DMS 273 treated with DMSO at 0.1 percent for 48 hours (cell line): ENCODE data around the gene REG3A.

ENCODE experiments used
- DNase-seq: peaks from one replicate; lab custom pipeline; 2025; lab: John Stamatoyannopoulos, UW

Gene REG3A

DNA sequence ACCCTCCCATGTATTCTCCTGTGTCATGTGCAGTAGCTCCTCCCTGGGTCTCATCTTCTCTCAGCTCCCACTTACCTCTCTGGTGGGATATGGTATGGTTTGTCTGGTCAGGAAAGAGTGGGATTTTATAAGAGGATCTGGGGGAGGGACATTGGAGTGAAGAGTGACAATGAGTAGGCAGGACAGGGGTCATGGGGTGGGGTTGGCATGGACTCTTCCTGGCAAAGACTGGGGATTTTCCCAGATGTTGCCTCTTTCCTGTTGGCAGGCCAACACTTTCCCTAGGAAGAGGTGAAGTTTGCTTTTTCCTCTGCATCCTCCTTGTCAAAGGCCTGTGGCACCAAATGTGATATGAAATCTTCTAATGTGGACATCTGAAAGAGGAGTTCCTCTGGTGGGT lies at the start of gene REG3A:
TSS of gene REG3A (minus strand) at position 101 of the 400 bp plus-strand sequence. CDS start 348 bp downstream, outside the sequence.
- no peak for DNase-seq

DNA sequence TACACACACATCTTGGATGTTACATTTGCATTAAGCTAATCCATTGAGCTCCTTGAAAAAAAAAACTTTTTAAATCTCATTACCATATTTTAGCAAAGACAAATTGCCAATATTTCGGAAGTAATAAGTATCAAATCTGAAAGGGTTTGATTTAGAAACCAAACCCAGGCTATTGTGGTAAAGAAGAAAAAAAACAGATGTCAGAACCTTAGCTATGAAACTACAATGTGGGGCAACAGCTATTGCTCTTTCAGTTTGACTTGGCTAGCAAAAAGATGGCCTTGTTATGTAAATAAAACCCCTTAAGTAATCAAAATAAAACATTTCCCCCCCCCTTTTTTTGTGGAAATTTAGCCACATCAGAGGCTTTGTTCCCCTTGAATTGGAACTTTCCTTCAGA lies 41.2 kb upstream of the REG3A start:
- DNase-seq, result no peak

DNA sequence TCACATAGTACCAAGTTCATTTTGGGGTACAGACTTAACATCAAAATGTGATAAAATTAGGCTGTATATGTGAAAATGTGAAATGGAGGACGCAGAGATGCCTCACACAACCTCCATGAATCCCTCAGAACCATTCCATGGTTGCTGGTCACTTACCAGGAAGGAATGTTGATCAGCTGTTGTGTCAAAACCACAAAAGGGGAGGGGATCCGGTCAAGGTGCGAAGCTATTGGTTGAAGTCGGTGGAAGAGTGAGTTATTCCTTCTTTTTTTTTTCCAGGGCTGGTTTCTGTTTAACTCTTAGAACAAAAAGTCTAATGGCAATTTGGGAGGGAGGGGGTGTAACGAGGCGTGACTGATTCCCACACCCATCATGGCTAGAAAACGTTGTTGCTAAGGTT lies 32.3 kb upstream of the REG3A start:
- DNase-seq, result no peak

DNA sequence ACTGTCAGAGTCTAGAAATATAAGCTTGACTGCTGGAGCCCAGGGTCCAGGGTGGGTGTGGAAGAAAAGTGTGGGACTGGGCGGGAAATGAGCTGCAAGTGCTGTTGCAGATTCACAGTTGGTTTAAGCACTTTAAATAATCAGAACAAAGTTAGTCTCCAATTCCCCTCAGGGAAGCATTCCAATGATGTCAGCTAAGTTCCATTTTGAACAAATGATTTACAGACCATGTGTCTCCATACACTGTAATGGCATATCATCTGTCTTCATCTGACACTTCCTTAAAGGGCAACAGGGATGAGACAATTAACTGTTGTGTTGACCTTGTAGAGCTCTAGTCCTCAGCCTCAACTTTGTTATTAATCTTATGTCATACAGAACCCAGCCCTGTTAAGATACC lies 31.5 kb upstream of the REG3A start:
- DNase-seq, result no peak

DNA sequence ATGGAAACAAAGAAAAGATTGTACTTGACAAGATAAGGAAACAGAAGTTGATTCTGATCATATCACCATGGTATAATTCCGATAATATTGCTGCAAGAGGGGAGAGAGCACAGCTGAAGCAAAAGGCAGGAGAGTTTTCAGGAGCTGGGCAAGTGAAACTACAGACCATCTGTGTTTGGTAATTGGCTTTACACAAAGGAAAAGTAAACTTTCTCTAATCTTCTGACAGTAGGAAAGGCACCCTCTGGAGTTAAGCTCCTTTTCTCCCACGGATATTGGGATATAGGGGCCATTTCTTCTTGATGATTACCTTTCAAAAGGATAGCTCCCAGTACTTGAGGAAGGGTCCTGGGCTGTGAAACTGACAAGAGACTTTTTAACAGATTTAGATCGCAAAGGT lies 29.9 kb upstream of the REG3A start:
- DNase-seq, result no peak

DNA sequence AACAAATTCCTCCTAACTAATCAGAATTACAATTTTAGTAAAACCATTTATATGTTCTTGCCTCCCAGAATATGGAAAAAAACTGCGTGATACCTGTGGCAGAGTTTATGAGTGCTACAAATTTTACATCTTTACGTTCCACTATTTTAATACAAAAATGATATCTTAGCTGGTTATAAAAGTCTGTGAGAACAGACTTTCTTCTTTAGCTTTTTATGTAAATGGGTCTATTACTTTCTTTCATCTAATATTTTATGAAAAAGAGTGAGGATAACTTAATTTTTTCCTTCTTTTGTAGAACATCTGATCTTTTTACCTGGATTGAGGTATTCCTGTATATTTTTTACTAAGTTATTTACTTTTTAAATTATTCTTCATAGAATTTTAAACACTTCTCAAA lies 22.1 kb upstream of the REG3A start:
- no peak for DNase-seq

DNA sequence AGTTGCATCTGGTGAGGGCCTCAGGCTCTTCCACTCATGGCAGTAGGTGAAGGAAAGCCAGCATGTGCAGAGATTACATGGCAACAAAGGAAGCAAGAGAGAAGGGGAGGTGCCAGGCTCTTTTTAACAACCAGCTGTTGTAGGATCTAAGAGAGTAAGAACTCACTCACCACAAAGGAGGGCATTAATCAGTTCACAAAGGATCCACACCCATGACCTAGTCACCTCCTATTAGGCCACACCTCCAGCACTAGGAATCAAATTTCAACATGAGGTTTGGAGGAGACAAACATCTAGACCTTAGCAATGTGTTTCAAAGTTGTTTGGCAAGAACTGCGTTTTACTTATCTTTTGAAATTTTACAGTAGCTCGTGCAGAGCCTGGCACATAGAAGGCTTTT lies 20.5 kb upstream of the REG3A start:
- no peak for DNase-seq

DNA sequence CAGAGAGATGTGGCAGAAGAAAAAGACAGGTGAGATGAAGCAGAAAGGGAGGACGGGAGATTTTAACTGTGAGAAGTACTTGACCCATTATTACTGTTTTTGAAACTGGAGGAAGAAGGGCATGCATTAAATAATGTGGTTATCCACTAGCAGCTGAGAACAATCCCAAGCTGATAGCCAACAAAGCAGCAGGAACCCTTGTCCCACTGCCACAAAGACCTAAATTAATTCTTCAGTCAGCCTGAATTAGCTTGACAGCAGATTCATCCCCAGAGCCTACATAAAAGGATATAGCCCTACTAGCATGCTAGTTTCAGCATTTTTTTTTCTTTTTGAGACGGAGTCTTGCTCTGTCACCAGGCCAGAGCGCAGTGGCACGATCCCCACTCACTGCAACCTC lies 19.5 kb upstream of the REG3A start:
- no peak for DNase-seq

DNA sequence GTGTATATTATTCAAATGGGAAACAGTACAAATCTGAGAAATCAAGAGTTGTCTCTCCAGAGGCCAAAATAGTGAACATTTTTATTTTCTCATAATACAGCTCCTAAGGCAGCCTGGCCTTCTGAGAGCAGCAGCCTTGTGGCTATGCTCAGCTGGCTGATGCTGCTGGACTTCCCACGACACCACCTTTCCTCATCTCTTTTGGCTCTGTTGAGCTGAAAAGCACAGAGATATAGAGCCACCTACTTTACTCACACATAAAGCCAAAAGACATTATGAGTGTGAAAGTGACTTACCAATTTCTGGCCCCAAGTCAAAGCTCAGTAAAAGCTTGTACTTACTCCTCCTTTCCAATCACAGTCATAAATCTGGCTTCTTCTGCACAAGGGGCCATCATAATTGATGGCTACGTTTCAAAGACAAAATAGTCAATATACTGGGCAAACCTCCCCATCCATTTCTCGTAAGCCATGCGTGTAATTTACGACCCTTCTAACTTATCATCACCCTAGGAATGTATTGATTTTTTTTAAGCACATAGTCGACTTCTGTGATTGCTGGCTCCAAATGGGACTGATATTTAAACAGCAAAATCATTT lies 18.6 kb upstream of the REG3A start:
- no peak for DNase-seq

DNA sequence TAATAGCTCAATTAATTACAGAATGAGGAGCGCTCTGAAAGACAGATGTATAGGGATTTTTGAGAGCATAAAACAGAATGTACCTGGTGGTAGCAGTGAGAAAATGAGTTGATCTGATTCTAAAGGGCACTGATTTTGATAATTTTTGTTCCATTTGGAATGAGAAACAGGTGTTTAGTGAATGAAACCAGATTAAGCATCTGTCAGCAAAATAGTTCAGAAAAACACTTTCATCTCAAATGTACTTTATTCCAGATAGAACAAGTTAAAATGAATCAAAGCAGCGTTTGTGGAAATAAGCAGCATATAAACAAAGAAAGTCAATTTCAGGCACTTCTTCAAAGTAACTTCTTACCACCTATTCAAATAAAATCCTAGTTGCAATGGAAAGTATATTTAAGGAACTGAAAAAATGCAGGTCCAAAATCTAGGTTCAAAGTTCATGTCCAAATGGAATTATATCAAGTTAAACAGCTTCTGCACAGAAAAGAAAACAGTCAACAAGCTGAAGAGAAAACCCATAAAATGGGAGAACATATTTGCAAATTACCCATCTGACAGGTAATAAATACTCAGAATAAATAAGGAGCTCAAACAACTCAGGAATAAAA lies 11.9 kb upstream of the REG3A start:
- no peak for DNase-seq

DNA sequence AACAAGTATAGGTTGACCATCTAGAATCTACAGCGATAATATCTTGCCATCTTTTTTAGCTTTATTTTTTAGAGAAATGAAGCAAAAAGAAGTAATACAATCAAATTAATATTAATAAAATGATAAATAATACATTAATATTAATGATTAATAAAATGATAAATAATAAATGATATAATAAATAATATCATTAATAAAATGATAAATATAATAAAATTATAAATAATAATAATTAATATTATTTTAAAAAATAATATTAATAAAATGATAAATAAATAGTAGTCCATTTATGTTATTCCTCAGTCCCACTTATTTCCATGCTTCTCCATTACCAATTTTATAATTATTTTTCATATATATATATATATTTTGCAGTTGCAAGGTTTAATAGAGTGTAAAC lies 3.2 kb upstream of the REG3A start:
- no peak for DNase-seq

DNA sequence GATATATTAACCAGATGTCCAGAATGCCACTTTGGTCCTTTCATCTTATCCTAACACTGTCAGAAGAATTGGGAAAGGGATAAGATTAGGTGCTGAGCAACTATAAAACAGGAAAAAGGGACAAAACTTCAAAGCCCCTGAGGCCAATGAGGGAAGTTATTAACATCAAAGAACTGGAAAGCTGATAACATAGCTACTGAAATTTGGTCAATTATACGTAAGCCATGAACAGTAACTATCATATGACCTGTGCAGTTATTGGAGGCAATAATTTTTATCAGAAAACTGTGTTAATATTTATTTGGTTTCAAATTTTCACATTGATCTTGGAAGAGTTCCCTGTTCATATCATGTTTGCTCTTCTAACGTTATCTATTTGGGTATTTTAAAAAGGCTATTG lies 2.6 kb upstream of the REG3A start:
- DNase-seq, result no peak

DNA sequence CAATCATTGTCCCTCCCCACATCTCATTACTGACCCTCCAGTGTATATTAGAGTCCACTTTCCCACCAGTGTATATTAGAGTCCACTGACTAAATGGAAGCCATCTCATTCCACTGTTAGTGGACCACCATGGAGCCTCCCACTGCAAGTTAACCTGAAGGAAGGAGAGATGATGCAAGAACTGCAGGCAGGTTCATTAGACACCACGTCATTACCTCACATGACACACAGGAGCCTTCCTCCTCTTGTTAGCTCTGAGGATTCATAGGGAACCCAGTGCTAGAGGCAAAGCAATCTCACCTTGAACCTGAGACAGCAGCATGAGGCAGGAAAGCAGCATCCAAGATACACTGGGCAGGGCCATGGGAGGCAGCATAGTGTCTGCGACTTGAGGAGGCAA lies 523 bp downstream of the REG3A start:
- DNase-seq, result no peak

DNA sequence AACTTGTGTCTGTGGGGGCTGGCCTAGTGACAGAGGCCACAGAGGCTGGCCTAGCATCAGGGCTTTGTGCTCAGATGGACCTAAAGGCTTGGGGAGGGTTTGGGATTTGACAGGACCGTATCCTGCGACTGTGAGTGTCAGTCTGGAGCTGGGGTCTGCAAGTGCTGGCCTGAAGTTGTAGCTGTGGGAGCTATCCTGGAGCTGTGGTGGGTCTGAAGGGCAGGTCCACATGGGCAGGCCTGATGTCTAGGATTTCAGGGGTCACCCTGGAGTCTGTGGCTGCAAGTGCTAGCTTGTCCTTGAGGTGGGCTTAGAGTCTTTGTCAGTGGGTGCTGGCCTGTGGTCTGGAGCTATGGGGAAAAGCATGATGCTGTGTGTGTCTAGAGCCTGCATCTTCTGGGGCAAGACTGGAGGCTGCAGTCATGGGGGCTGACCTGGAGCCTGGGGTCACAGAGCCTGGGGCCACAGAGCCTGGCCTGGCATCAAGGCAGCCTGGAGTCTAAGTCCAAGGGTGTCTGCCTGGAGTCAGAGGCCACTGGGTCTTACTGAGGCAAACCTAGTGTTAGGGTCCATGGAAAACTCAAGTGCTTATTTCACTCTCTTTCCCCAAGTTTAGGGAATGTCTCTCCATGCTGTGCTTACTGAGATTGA lies 3.6 kb downstream of the REG3A start:
- DNase-seq, result no peak

DNA sequence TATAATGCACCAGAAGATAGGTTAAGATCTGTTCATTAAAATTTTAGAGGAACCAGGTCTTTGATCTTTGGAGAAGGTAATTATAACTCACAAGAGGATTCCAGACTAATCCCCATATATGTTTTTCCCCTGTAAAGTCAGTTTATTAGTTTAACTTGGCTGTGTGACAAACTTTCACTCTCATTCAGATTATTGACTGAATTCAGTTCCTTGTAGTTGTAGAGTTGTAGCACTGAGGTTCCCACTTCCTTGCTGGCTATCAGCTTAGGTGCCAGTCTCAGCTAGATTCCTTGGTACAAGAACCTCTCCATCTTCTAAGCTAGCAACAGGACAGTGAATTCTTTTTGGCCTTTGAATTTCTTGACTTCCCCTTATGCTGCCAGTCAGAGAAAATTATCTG lies 20.1 kb downstream of the REG3A start:
- no peak for DNase-seq

DNA sequence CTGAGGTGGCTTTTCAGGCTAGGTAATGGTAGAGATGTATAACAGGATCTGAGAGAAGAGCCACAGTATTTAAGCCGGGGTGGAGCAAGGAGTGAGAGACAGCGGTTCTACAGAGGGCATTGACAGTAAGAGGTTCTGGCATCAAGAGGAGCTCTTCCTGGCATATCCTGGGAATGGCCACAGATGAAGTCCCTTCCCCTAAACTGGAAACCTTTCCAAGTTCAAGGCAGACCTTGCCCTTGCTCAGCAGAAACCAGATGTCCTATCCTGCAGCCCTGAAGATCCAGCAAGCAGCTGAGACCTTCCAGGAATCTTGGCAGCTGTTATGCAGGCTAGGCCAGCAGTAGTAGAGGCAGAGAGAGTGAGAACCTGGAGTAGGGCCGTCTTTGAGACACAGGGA lies 21.2 kb downstream of the REG3A start:
- no peak for DNase-seq

DNA sequence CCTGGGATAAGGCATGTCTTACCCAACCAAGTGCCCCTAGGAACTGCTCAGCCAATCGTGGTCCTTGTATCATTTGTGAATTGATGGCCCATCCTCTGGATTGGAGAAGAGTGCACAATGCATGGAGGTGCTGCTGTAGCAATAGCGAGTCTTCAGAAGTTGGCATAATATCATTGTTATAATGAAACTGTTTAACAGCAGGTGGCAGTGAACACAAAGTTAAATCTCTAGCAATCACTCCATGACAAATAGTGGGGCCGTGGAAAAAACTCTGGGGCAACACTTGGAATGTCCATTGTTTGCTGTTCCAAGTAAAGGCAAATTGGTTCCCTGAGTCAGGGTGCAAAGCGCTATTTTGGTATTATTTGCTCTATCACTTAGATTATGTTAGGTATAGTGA lies 27.9 kb downstream of the REG3A start:
- no peak for DNase-seq

DNA sequence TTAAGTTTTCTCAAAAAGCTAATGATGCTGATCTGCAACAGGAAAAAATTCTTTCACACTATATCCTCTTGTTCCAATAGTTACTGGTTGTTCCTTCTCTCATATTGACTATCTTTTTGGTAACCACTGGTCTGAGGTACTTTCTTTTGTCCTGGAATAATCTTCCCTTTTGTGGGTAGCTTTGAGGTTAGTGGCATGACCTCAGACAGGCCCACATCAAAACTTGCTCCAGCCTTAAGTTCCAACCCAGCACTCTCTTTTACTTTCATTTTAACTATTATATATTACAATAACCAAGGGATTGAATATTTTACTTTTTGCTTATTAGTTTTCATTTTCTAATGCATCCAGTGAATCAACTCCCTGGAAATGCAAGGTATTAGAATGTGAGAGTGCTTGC lies 29.7 kb downstream of the REG3A start:
- DNase-seq, result no peak

DNA sequence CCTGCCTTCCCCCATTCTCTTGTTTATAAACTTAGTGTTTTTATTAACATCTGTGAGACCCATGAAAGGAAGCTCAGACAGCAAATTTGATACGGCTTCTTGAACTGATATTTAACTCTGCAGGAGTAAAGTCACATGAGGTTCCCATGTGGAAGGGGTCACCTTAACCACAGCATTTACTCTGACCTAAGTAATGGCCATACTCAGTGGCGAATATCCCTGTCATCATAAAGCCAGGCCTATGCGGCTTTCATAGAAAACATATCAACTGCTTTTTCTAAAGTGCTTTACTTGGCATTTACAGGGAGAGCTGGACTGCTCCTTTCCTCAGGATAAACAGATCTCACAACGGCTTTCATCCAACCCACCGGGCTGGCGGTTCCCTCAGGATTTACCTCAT lies 30.3 kb downstream of the REG3A start:
- DNase-seq, result no peak

DNA sequence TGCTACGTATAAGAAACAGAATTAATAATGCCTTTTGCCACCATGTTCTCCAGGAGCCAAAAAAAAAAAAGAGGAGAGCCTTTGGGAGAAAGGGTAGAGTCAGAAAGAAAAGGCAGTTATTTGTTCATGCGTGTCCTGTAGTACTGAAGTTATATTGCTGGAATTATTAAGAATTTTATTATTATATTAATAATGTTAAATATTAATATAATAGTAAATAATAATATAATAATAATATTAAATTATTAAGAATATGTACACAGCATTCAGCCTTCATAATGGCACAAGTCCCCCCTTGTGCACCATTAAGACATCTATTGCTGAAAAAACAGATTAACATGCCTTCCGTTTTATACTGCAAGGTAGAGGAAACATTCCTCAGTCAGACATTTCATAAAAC lies 31.1 kb downstream of the REG3A start:
- no peak for DNase-seq

DNA sequence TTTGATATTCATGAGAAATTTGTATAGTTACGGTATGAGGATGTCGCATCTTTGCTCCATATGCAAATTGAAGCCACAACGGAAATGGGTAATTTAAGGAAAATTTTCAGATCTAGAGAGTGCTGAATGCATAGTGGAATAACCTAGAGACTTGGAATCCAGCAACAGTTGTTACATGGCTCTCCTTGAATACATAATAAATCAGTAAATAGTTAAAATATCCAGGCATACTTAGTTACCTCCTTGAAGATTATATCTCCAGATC lies 33.9 kb downstream of the REG3A start:
- no peak for DNase-seq

DNA sequence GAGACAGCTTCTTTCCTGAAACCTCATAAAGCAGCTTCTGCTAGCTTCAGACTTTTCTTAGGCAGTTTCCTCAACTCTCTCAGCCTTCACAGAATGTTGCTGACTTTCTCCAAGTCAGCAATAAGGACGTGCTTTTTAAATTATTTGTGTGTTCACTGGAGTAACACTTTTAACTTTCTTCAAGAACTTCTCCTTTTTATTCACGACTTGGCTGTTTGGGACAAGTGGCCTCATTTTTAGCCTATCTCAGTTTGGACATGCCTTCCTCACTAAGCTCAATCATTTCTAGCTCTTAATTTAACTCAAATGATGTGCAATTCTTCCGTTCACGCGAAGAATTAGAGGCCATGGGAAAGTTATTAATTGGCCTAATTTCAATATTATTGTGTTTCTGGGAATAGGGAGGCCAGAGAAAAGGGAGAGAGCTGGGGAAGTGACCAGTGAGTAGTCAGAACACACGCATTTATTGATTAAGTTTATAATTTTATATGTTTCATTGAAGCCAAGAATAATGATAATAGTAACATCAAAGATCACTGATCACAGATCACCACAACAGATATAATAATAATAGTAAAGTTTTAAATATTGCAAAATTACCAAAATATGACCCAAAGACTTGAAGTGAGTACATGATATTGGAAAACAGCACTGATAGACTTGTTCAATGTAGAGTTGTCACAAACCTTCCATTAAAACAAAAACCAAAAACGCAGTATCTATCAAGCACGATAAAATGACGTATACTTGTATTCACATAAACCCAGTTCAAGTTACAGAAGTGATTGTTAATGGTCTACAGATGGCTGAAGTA lies 34.4 kb downstream of the REG3A start:
- no peak for DNase-seq

DNA sequence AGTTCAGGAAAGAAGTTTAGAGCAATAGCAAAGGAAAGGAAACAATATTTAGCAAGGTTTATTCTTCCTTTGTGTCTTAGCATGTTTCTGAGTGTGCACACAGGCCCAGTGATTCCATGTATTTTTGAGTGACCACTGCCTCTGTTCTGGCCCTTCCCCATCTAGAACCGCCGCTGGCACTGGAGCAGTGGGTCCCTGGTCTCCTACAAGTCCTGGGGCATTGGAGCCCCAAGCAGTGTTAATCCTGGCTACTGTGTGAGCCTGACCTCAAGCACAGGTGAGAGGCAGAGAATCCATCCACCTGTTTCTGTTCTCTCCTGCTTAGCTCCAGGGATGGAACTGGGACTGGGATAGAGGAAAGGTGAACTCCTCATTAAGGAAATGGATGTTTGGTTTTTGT lies 36.9 kb downstream of the REG3A start:
- DNase-seq, result no peak
